Coronary artery (tissue), 2 donors: ENCODE results near the gene CLDND2.
A peak's percentile ranks its signal among the peaks of the same experiment; 100 is the strongest.

Source experiments
- DNase-seq: peaks from one replicate; pipeline ENCODE4 v3.0.0-alpha.2; 2017; ENCODE audit warnings: low spot score
- H3K27ac ChIP-seq, 2 donors: fragments of 200-600 bp; sonication (generic); one replicate each; pipeline ENCODE4 v1.5.1; 2016 to 2019
- H3K4me3 ChIP-seq: fragments of 200-600 bp; sonication (generic); 2 replicates; pipeline ENCODE4 v1.5.1; 2016; ENCODE audit warnings: mild to moderate bottlenecking, moderate library complexity
- TF ChIP-seq, protein P1 (sequence below): fragments of 200-600 bp; sonication (generic); IDR thresholded peaks from one replicate; pipeline ENCODE4 v1.5.1; 2019; ENCODE audit warnings: antibody characterized with exemption

Gene CLDND2

GRCh38 chr19:51326216-51327065 is 42.4 kb downstream of the CLDND2 start:
- Histone ChIP-seq H3K27ac (no peak overlapping the region), H3K4me3 (peak overlapping the region; percentile 62)
- TF ChIP-seq, protein P1, sequence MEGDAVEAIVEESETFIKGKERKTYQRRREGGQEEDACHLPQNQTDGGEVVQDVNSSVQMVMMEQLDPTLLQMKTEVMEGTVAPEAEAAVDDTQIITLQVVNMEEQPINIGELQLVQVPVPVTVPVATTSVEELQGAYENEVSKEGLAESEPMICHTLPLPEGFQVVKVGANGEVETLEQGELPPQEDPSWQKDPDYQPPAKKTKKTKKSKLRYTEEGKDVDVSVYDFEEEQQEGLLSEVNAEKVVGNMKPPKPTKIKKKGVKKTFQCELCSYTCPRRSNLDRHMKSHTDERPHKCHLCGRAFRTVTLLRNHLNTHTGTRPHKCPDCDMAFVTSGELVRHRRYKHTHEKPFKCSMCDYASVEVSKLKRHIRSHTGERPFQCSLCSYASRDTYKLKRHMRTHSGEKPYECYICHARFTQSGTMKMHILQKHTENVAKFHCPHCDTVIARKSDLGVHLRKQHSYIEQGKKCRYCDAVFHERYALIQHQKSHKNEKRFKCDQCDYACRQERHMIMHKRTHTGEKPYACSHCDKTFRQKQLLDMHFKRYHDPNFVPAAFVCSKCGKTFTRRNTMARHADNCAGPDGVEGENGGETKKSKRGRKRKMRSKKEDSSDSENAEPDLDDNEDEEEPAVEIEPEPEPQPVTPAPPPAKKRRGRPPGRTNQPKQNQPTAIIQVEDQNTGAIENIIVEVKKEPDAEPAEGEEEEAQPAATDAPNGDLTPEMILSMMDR: no peak
- no peak for DNase-seq

DNA sequence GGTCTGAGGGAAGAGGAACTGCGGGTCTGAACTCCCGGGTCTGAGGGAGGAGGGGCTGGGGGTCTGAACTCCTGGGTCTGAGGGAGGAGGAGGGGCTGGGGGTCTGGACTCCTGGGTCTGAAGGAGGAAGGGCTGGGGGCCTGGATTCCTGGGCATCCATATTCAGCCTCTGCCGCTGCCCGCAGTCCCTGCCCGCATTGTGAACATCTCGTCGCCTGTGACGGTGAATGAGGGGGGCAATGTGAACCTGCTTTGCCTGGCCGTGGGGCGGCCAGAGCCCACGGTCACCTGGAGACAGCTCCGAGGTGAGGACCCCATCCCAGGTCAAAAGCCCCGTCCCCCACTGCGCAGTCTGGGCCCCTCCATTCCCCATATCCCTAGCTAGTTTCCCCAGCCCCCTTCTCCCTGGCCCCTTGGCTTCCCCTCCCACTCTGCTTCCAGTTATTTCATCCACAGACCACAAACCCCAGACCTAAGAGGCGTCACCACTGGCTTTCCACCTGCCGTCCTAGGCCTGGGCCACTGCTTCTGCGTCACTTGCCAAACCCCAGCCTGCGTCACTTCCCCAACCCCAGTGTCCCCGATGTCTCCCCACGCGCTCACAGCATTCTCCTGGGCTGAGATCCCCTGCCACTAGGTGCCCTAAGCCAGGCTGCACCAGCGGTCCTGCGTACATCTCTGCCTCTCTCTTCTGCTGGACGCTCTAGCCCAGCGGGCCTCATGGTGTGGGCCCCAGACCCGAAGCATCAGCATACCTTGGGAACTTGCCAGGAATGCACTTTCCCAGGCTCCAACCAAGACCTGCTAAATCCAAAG is 43.4 kb downstream of the CLDND2 start:
- no peak overlapping the region for H3K4me3 ChIP-seq

GRCh38 chr19:51324167-51324481 is 44.7 kb downstream of the CLDND2 start:
- H3K4me3 ChIP-seq: no peak overlapping the region
- TF ChIP-seq, protein P1: no peak
- no peak overlapping the region for H3K27ac ChIP-seq
- DNase-seq: no peak

More for the DNA sequence above, 43.4 kb downstream of the CLDND2 start:
- TF ChIP-seq, protein P1: no peak
- H3K27ac ChIP-seq: no peak overlapping the region
- DNase-seq: no peak

DNA sequence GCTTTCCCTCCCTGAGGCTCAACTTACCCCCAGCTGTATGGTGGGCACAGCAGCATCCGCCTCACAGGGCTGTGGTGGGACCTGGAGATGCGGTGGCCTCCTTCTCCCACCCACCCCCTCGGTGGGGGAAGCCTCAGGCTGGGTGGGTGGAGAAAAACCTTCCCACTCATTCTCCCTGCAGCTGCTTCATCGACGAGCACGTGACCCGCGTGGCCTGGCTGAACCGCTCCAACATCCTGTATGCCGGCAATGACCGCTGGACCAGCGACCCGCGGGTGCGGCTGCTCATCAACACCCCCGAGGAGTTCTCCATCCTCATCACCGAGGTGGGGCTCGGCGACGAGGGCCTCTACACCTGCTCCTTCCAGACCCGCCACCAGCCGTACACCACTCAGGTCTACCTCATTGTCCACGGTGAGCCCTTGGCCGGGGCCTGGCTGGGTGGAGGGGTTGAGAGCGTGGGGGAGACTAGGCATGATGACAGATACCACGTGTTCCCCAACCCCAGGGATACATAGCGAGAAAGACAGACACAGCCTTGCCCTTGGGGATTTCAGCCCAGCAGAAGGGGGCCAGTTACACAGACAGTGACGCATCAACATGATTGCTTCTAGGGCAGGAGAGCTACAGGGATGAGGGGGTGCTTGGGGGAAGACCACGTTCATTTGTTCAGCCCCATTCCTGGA is 45.2 kb downstream of the CLDND2 start:
- H3K27ac ChIP-seq: no peak overlapping the region
- TF ChIP-seq, protein P1: no peak
- H3K4me3 ChIP-seq: no peak overlapping the region
- DNase-seq: no peak

DNA sequence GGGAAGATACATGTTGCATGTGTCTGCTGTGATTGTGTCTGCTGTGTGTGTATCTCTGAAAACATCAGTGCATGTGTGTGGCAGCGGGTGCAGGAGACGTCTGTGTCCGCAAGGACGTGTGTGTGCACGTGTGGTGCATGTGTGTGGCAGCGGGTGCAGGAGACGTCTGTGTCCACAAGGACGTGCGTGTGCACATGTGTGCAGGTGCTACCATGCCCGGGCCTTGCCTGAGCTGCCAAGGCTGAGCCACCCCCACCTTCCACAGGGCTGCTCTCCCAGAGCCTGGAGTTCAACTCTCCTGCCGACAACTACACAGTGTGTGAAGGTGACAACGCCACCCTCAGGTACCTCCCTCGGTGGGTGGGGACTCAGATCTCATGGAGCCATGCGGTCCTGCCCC is 47.0 kb downstream of the CLDND2 start:
- no peak overlapping the region for H3K27ac ChIP-seq
- H3K4me3 ChIP-seq: no peak overlapping the region
- TF ChIP-seq, protein P1: no peak
- no peak for DNase-seq

- Histone ChIP-seq H3K27ac (no peak overlapping the region), H3K4me3 (no peak overlapping the region)
- TF ChIP-seq, protein P1: no peak
- DNase-seq: no peak
Observed at GRCh38 chr19:51320280-51320657, 48.5 kb downstream of the CLDND2 start.
